ENCODE data around the gene SSBP3.

GRCh38 chr1:54352755-54353154 lies 53.4 kb downstream of the SSBP3 start:
- TF ChIP-seq CTCF (IDR thresholded peaks at IDR 0.05) (no peak), POLR2AphosphoS5 (IDR thresholded peaks at IDR 0.05) (no peak), EP300 (IDR thresholded peaks at IDR 0.05; ENCODE audit: low read depth) (no peak)
